GM12872 (cell line): ENCODE measurements around the gene CNR1.

Experiments
- CTCF ChIP-seq: IDR thresholded peaks from 3 replicates; pipeline ENCODE4 v1.5.1; 2011; ENCODE audit warnings: low read depth, mild to moderate bottlenecking, low read length, moderate library complexity; ENCODE audit not compliant: insufficient read depth

The CNR1 gene

GRCh38 chr6:88142297-88142668, 23.9 kb downstream of the CNR1 start:
- TF ChIP-seq CTCF: no peak

GRCh38 chr6:88141561-88142296, 24.4 kb downstream of the CNR1 start:
- no peak for TF ChIP-seq CTCF

- TF ChIP-seq CTCF: no peak
Measured at GRCh38 chr6:88137915-88138314, 28.2 kb downstream of the CNR1 start.

- TF ChIP-seq CTCF: no peak
Measured at GRCh38 chr6:88135578-88136114, 30.5 kb downstream of the CNR1 start.

- TF ChIP-seq CTCF: no peak
Measured at GRCh38 chr6:88134575-88134974, 31.6 kb downstream of the CNR1 start.

GRCh38 chr6:88133718-88134117, 32.4 kb downstream of the CNR1 start:
- TF ChIP-seq CTCF: no peak

GRCh38 chr6:88124925-88125557, 41.1 kb downstream of the CNR1 start:
- no peak for TF ChIP-seq CTCF
